HCT116 (cell line): ENCODE results near the gene LACRT. TPM values are rescaled to one million over a fixed set of nuclear protein-coding genes. Genes with fewer than 3 reads are reported as not detected.

Experiments used
- ATAC-seq: fragments of 200-7000 bp; cut with Tn5 transposase; 2 replicates; pipeline ENCODE4 v1.9.1; 2020; ENCODE audit warnings: mild to moderate bottlenecking, moderate library complexity
- BruUV-seq: library from RNA; stranded (reverse); fragments of 400-500 nt; replicated peaks from 2 replicates; lab custom pipeline; 2021; lab: Mats Ljungman, UMichigan
- CTCF ChIA-PET: fragments of 300-600 bp; sonication (Branson Sonifier 250); formaldehyde crosslinking; loops from one replicate; lab custom pipeline; 2021; ENCODE audit warnings: antibody characterized with exemption; lab: Charles Lee
- POLR2A ChIA-PET: fragments of 300-600, 350-600 bp; sonication (Branson Sonifier 250); formaldehyde crosslinking; loops from one replicate; lab custom pipeline; 2021; ENCODE audit warnings: antibody characterized with exemption; lab: Charles Lee
- RAD21 ChIA-PET, 2 experiments: fragments of 300-600 bp; sonication (Branson Sonifier 250); formaldehyde crosslinking; loops; one replicate each; lab custom pipeline; 2023; ENCODE audit warnings: low total read pairs in 2 of 2; ENCODE audit not compliant: uncharacterized antibody in 2 of 2, unreplicated experiment in 2 of 2, low non-redundant PET in 1 of 2; lab: Charles Lee
- DNase-seq: peaks from one replicate; pipeline ENCODE4 v3.0.0-alpha.2; 2010; ENCODE audit warnings: low read depth, low spot score
- H2AFZ ChIP-seq: fragments of 200-600 bp; shearing (Covaris generic), sonication (generic); 2 replicates; pipeline ENCODE4 v1.6.1; 2017; ENCODE audit warnings: low read depth, mixed run types, mixed read lengths, antibody characterized with exemption, low read length; ENCODE audit not compliant: poor library complexity, severe bottlenecking
- H3K27ac ChIP-seq: 2 replicates; pipeline ENCODE4 v1.5.1; 2012; ENCODE audit warnings: low read depth, low read length
- H3K27me3 ChIP-seq: fragments of 200-600 bp; sonication (generic); 2 replicates; pipeline ENCODE4 v1.6.1; 2016; ENCODE audit warnings: mixed run types, low read length, mixed read lengths; ENCODE audit not compliant: insufficient read depth
- H3K36me3 ChIP-seq, 2 experiments: fragments of 200-500 bp in 1 of 2; fragments of 200-600 bp in 1 of 2; sonication (Bioruptor generic) in 1 of 2; sonication (generic) in 1 of 2; 2 replicates each; pipeline versions ENCODE4 v1.5.1 to v1.6.1; 2014 to 2016; ENCODE audit warnings: low read length in 2 of 2, inconsistent platforms in 1 of 2, mixed read lengths in 1 of 2, mixed run types in 1 of 2; ENCODE audit not compliant: insufficient read depth in 2 of 2, control insufficient read depth in 1 of 2
- H3K4me1 ChIP-seq, 2 experiments: fragments of 200-600 bp in 1 of 2; sonication (generic) in 1 of 2; 2 replicates each; pipeline versions ENCODE4 v1.5.1 to v1.6.1; 2012 to 2017; ENCODE audit warnings: low read length in 2 of 2, inconsistent platforms in 1 of 2, mild to moderate bottlenecking in 1 of 2, mixed read lengths in 1 of 2, mixed run types in 1 of 2, moderate library complexity in 1 of 2; ENCODE audit not compliant: insufficient read depth in 2 of 2, control insufficient read depth in 1 of 2
- H3K4me2 ChIP-seq: fragments of 200-600 bp; sonication (generic); 2 replicates; pipeline ENCODE4 v1.6.1; 2017; ENCODE audit warnings: mixed run types, low read length, mixed read lengths
- H3K4me3 ChIP-seq, 2 experiments: fragments of 200-600 bp in 1 of 2; sonication (generic) in 1 of 2; replicated peaks in 1 of 2; 2 replicates each; pipeline ENCODE4 v1.5.1; 2011 to 2016; ENCODE audit warnings: low read length in 2 of 2, control low read depth in 1 of 2, low read depth in 1 of 2, mild to moderate bottlenecking in 1 of 2, mixed read lengths in 1 of 2, mixed run types in 1 of 2
- H3K79me2 ChIP-seq: fragments of 200-600 bp; sonication (generic); 2 replicates; pipeline ENCODE4 v1.6.1; 2017; ENCODE audit warnings: mild to moderate bottlenecking, mixed run types, low read length, moderate library complexity, mixed read lengths; ENCODE audit not compliant: insufficient read depth
- H3K9ac ChIP-seq: fragments of 200-600 bp; sonication (generic); 2 replicates; pipeline ENCODE4 v1.6.1; 2016; ENCODE audit warnings: low read length, mixed read lengths
- H3K9me2 ChIP-seq: fragments of 200-600 bp; sonication (generic), shearing (Covaris generic); 2 replicates; pipeline ENCODE4 v1.6.1; 2017; ENCODE audit warnings: mixed run types, mild to moderate bottlenecking, moderate library complexity; ENCODE audit not compliant: insufficient read depth
- H3K9me3 ChIP-seq, 2 experiments: fragments of 200-500 bp in 1 of 2; fragments of 200-600 bp in 1 of 2; sonication (Bioruptor generic) in 1 of 2; sonication (generic) in 1 of 2; 2 replicates each; pipeline ENCODE4 v1.6.1; 2014 to 2017; ENCODE audit warnings: low read length in 2 of 2, mixed read lengths in 2 of 2, inconsistent platforms in 1 of 2, low read depth in 1 of 2, mild to moderate bottlenecking in 1 of 2, mixed run types in 1 of 2, moderate library complexity in 1 of 2; ENCODE audit not compliant: control insufficient read depth in 1 of 2, insufficient read depth in 1 of 2
- H4K20me1 ChIP-seq: fragments of 200-600 bp; sonication (generic), shearing (Covaris generic); 2 replicates; pipeline ENCODE4 v1.6.1; 2017; ENCODE audit warnings: mixed run types, mild to moderate bottlenecking, moderate library complexity; ENCODE audit not compliant: insufficient read depth
- CBX3 ChIP-seq: IDR thresholded peaks from 2 replicates; pipeline ENCODE4 v1.6.1; 2012; ENCODE audit warnings: low read depth
- EGR1 ChIP-seq: IDR thresholded peaks from 2 replicates; pipeline ENCODE4 v1.6.1; 2012; ENCODE audit warnings: low read depth
- ELF1 ChIP-seq: IDR thresholded peaks from 2 replicates; pipeline ENCODE4 v1.6.1; 2012; ENCODE audit warnings: low read depth, borderline replicate concordance
- EZH2phosphoT487 ChIP-seq: fragments of 200-600 bp; IDR thresholded peaks from 2 replicates; pipeline ENCODE4 v1.6.1; 2018; ENCODE audit warnings: antibody characterized with exemption, borderline replicate concordance
- MAX ChIP-seq: IDR thresholded peaks from 2 replicates; pipeline ENCODE4 v1.6.1; 2012
- POLR2A ChIP-seq: IDR thresholded peaks from 2 replicates; pipeline ENCODE4 v1.7.0; 2011; ENCODE audit warnings: borderline replicate concordance; ENCODE audit not compliant: insufficient read depth, insufficient read length; ENCODE audit errors: extremely low read depth
- POLR2AphosphoS5 ChIP-seq: IDR thresholded peaks from 2 replicates; pipeline ENCODE4 v1.6.1; 2011; ENCODE audit warnings: mild to moderate bottlenecking, low read depth, low read length, moderate library complexity
- RAD21 ChIP-seq: IDR thresholded peaks from 2 replicates; pipeline ENCODE4 v1.6.1; 2012; ENCODE audit warnings: low read depth, mild to moderate bottlenecking
- SIN3A ChIP-seq: IDR thresholded peaks from 2 replicates; pipeline ENCODE4 v1.6.1; 2012; ENCODE audit warnings: low read depth
- YY1 ChIP-seq: IDR thresholded peaks from 2 replicates; pipeline ENCODE4 v1.6.1; 2011; ENCODE audit warnings: low read length, low read depth, moderate library complexity, mild to moderate bottlenecking; ENCODE audit not compliant: insufficient replicate concordance; ENCODE audit errors: extremely low read depth
- ZFX ChIP-seq: fragments of 450-650 bp; IDR thresholded peaks from 2 replicates; pipeline ENCODE4 v1.6.1; 2017
- ZNF274 ChIP-seq: fragments of 200-500 bp; sonication (Bioruptor generic); IDR thresholded peaks from 2 replicates; pipeline ENCODE4 v1.6.1; 2014; ENCODE audit warnings: mild to moderate bottlenecking, low read depth, low read length, inconsistent platforms
- intact Hi-C: fragments of 100-400 bp; cut with micrococcal nuclease; formaldehyde crosslinking; loops from 2 replicates; pipeline ENCODE4 v1.10.0; 2022
- total RNA-seq: library from RNA; stranded (reverse); gene quantifications from one replicate; pipeline ENCODE4 v1.2.1, GENCODE V29; 2021; ENCODE audit not compliant: unreplicated experiment
- TF ChIP-seq, protein P1 (sequence below): IDR thresholded peaks from 2 replicates; pipeline ENCODE4 v1.6.1; 2012; ENCODE audit warnings: low read depth

The LACRT gene
- total RNA-seq, 1 experiment from 2014 or later, result not detected

DNA sequence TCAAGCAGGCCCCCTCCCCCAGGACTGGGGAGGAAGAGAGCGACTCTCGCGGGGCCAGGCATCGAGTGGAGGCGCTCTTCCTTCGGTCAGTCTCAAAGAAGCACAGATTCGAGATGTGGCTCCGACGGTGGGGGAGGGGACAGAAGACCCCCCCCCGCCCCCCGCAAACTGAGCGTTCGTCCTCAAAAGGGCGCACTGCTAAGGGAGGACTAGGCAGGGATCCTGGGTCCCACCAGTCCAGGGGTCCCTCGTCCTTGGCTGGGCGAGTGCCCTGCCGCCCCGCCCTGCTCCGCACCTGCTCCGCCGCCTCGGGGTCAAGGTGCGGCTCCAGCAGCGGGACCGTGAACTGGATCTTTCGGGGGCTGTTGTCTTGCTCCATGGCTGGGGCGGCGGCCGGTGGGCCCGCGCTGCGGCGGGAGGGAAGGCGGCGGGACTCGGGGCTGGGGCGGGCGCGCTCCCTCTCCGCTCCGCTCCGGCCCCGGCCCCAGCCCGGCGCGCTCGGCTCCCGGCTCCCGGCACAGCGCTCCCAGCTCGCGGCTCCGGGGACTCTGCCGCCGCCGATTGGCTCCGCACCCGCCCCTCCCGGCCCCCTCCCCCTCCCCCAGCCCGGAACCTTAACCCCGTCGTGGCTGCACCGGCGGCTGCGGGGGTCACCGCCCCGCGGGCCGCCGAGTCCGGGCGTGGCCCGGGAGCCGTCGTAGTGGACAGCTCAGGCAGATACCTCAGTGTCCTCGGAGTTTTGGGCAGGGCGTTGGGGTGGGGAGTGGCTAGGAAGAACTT lies 46.4 kb downstream of the LACRT start, which contains the start of gene PPP1R1A (continued):
- TF ChIP-seq, protein P1, sequence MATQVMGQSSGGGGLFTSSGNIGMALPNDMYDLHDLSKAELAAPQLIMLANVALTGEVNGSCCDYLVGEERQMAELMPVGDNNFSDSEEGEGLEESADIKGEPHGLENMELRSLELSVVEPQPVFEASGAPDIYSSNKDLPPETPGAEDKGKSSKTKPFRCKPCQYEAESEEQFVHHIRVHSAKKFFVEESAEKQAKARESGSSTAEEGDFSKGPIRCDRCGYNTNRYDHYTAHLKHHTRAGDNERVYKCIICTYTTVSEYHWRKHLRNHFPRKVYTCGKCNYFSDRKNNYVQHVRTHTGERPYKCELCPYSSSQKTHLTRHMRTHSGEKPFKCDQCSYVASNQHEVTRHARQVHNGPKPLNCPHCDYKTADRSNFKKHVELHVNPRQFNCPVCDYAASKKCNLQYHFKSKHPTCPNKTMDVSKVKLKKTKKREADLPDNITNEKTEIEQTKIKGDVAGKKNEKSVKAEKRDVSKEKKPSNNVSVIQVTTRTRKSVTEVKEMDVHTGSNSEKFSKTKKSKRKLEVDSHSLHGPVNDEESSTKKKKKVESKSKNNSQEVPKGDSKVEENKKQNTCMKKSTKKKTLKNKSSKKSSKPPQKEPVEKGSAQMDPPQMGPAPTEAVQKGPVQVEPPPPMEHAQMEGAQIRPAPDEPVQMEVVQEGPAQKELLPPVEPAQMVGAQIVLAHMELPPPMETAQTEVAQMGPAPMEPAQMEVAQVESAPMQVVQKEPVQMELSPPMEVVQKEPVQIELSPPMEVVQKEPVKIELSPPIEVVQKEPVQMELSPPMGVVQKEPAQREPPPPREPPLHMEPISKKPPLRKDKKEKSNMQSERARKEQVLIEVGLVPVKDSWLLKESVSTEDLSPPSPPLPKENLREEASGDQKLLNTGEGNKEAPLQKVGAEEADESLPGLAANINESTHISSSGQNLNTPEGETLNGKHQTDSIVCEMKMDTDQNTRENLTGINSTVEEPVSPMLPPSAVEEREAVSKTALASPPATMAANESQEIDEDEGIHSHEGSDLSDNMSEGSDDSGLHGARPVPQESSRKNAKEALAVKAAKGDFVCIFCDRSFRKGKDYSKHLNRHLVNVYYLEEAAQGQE, result no peak
- no peak for TF ChIP-seq ZNF274
- TF ChIP-seq EZH2phosphoT487, result no peak
- no peak for TF ChIP-seq ZFX
- TF ChIP-seq MAX, result no peak
- TF ChIP-seq SIN3A, result no peak
- no peak for TF ChIP-seq POLR2AphosphoS5
- no peak for TF ChIP-seq CBX3
- no peak for TF ChIP-seq EGR1
- TF ChIP-seq ELF1, result no peak

DNA sequence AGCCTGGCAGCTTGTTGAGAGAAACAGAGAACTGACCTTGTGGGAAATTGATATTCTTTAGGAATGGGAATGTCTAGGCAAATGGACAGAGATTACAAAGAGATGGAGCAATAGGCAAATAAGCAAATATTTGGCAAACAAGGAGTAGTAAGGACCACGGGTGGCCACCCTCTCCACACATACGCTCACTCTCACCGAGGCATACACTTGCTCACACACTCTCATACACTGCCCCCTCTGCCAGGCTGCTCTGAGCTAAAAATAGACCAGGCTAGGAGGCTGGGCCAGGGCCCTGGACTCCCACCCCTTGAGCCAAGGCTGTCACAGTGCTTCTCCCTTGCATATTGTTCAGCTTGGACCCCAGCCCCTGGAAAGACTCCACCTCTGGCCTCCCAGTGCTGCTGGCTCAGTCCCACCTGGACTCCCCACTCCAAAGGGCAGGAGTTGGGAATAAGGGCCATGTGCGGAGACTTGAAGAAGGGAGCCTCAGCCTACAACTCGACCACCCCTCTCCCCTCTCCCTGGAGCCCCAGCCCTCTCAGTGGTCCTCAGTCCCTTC lies 47.3 kb downstream of the LACRT start:
- Histone ChIP-seq H3K4me3 (no peak overlapping the region), H2AFZ (no peak overlapping the region), H3K9me2 (no peaks in the 10 kb centered on the region), H3K79me2 (no peaks in the 10 kb centered on the region), H3K27me3 (peaks cover 11% of the 10 kb centered on the region; the same call in 1 of the 2 replicates), H3K36me3 (no peaks in the 10 kb centered on the region), H3K4me1 (peaks cover 0 to 5% of the 10 kb centered on the region in 2 experiments; a peak in 1 of 4 replicates), H3K4me2 (no peak overlapping the region), H4K20me1 (no peaks in the 10 kb centered on the region), H3K9me3 (no peaks in the 10 kb centered on the region), H3K27ac (no peak overlapping the region), H3K9ac (no peak overlapping the region)
- ATAC-seq (no peak), DNase-seq (no peak)
- RAD21 ChIA-PET, result no interaction called here
- intact Hi-C loops, result no loop called here
- CTCF ChIA-PET, result interaction anchor here (1.8 kb wide), 1 partner anchor 9 kb away, joined by 7 read pairs; no protein-coding TSS in a partner anchor
- POLR2A ChIA-PET, result no interaction called here
- no TSS peak for BruUV-seq
- TF ChIP-seq EGR1 (no peak), EZH2phosphoT487 (no peak), ZNF274 (no peak), POLR2A (no peak), CBX3 (no peak), YY1 (no peak), SIN3A (no peak), RAD21 (no peak)
- TF ChIP-seq, protein P1, result no peak
